WTC11 (cell line): Measurements from ENCODE around the gene SDHA.
"Not testable (repeated sequence)": the region's sequence is repeated elsewhere in the genome, so short reads cannot be mapped to it uniquely, and the experiment has no call there.

ENCODE experiments used
- TF ChIP-seq, protein P1 (sequence below): fragments of 200-600 bp; IDR thresholded peaks from 2 replicates; pipeline ENCODE4 v1.8.0; 2022; ENCODE audit warnings: antibody characterized with exemption
- TF ChIP-seq, protein P2 (sequence below): sonication (generic); formaldehyde crosslinking; IDR thresholded peaks from 2 replicates; pipeline ENCODE4 v1.8.0; 2022; ENCODE audit warnings: mild to moderate bottlenecking, missing genetic modification reagents

DNA sequence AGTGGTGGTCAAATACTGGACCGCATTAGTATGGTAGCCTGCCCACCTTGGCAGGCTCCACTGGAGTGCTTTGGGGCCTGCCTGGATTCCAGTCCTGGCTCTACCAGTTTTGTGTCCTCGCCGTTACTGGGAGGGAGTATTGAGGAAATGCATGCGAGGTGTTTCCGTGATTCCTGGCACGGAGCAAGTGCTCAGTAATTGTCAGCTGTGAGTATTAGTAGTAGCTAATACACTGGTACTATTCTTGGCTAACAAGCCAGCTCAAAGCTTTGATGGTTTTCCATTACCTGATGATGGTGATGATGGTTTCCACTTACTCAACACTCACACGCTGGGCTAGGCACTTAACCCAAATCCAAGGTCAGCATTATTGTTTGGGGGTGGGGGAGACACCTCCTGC is 56.2 kb downstream of the SDHA start:
- TF ChIP-seq, protein P1, sequence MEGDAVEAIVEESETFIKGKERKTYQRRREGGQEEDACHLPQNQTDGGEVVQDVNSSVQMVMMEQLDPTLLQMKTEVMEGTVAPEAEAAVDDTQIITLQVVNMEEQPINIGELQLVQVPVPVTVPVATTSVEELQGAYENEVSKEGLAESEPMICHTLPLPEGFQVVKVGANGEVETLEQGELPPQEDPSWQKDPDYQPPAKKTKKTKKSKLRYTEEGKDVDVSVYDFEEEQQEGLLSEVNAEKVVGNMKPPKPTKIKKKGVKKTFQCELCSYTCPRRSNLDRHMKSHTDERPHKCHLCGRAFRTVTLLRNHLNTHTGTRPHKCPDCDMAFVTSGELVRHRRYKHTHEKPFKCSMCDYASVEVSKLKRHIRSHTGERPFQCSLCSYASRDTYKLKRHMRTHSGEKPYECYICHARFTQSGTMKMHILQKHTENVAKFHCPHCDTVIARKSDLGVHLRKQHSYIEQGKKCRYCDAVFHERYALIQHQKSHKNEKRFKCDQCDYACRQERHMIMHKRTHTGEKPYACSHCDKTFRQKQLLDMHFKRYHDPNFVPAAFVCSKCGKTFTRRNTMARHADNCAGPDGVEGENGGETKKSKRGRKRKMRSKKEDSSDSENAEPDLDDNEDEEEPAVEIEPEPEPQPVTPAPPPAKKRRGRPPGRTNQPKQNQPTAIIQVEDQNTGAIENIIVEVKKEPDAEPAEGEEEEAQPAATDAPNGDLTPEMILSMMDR, result not testable (repeated sequence)
- TF ChIP-seq, protein P2, sequence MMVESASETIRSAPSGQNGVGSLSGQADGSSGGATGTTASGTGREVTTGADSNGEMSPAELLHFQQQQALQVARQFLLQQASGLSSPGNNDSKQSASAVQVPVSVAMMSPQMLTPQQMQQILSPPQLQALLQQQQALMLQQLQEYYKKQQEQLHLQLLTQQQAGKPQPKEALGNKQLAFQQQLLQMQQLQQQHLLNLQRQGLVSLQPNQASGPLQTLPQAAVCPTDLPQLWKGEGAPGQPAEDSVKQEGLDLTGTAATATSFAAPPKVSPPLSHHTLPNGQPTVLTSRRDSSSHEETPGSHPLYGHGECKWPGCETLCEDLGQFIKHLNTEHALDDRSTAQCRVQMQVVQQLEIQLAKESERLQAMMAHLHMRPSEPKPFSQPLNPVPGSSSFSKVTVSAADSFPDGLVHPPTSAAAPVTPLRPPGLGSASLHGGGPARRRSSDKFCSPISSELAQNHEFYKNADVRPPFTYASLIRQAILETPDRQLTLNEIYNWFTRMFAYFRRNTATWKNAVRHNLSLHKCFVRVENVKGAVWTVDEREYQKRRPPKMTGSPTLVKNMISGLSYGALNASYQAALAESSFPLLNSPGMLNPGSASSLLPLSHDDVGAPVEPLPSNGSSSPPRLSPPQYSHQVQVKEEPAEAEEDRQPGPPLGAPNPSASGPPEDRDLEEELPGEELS (CRISPR knock-in tag), result not testable (repeated sequence)
